Loucy (cell line): Measurements from ENCODE around the gene ANP32A.

Experiments used
- H2AFZ ChIP-seq: fragments of 200-600 bp; sonication (generic); 2 replicates; pipeline ENCODE4 v1.6.0; 2016; ENCODE audit warnings: antibody characterized with exemption, mild to moderate bottlenecking, low read length, moderate library complexity
- H3F3A ChIP-seq: fragments of 200-600 bp; 2 replicates; pipeline ENCODE4 v1.6.0; 2016; ENCODE audit warnings: antibody characterized with exemption, low read depth, mild to moderate bottlenecking
- H3K27me3 ChIP-seq: fragments of 200-600 bp; sonication (generic); 2 replicates; pipeline ENCODE4 v1.6.1; 2014; ENCODE audit warnings: low read length, mild to moderate bottlenecking; ENCODE audit not compliant: insufficient read depth, poor library complexity, severe bottlenecking
- H3K36me3 ChIP-seq: fragments of 200-600 bp; sonication (generic); 2 replicates; pipeline ENCODE4 v1.6.1; 2016; ENCODE audit warnings: low read length; ENCODE audit not compliant: insufficient read depth
- H3K4me1 ChIP-seq: fragments of 200-600 bp; sonication (generic); 2 replicates; pipeline ENCODE4 v1.5.1; 2014; ENCODE audit warnings: low read length, mild to moderate bottlenecking; ENCODE audit not compliant: insufficient read depth, poor library complexity, severe bottlenecking
- H3K4me2 ChIP-seq: fragments of 200-600 bp; sonication (generic); 2 replicates; pipeline ENCODE4 v1.6.0; 2014; ENCODE audit warnings: antibody characterized with exemption, low read length, low read depth, mild to moderate bottlenecking; ENCODE audit not compliant: poor library complexity, severe bottlenecking
- H3K4me3 ChIP-seq: fragments of 200-600 bp; sonication (generic); 2 replicates; pipeline ENCODE4 v1.5.1; 2014; ENCODE audit warnings: low read length, mild to moderate bottlenecking, mixed read lengths; ENCODE audit not compliant: poor library complexity, severe bottlenecking
- H3K79me2 ChIP-seq: fragments of 200-600 bp; sonication (generic); 2 replicates; pipeline ENCODE4 v1.6.1; 2014; ENCODE audit warnings: low read length; ENCODE audit not compliant: insufficient read depth
- H3K9ac ChIP-seq: fragments of 200-600 bp; sonication (generic); 2 replicates; pipeline ENCODE4 v1.6.0; 2014; ENCODE audit warnings: mild to moderate bottlenecking, low read depth, low read length, moderate library complexity; ENCODE audit not compliant: poor library complexity, severe bottlenecking
- H3K9me2 ChIP-seq: fragments of 200-600 bp; sonication (generic); replicated peaks from 2 replicates; pipeline ENCODE4 v1.6.1; 2016; ENCODE audit warnings: low read depth, low read length, mixed read lengths
- H3K9me3 ChIP-seq: fragments of 200-600 bp; sonication (generic); 2 replicates; pipeline ENCODE4 v1.6.1; 2014; ENCODE audit warnings: mild to moderate bottlenecking, antibody characterized with exemption, low read length, low read depth; ENCODE audit not compliant: insufficient read depth
- H4K20me1 ChIP-seq: fragments of 200-600 bp; sonication (generic); 2 replicates; pipeline ENCODE4 v1.6.0; 2014; ENCODE audit warnings: antibody characterized with exemption, low read length, mild to moderate bottlenecking; ENCODE audit not compliant: insufficient read depth, poor library complexity, severe bottlenecking
- EZH2phosphoT487 ChIP-seq: fragments of 200-600 bp; IDR thresholded peaks from 2 replicates; pipeline ENCODE4 v1.6.1; 2018; ENCODE audit warnings: antibody characterized with exemption, mild to moderate bottlenecking, moderate library complexity, borderline replicate concordance
- TF ChIP-seq, protein P1 (sequence below): fragments of 200-600 bp; sonication (generic); conservative IDR thresholded peaks from 2 replicates; pipeline ENCODE4 v1.5.1; 2014; ENCODE audit warnings: mild to moderate bottlenecking, antibody characterized with exemption, low read length

ANP32A gene

DNA sequence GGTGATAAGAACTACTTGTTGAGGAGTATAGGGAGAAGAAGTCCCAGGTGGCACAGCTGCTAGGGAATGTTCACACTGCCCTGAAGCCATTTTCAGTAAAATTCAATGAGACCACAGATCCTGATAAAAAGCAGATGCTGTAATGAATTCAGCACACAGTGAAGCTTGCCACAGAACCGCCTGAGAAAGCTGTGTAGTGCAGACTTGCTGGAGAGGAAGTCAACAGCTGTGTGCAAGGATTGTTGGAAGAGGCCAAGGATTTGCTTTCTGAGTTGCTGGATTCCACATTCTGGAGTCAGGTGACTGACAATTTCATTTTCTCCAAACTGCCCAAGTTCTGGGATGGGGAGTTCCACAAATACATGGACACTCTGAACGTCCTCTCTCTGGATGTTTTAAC lies 70.9 kb downstream of the ANP32A start:
- Histone ChIP-seq H3F3A (no peaks in the 10 kb centered on the region), H3K36me3 (no peaks in the 10 kb centered on the region)

DNA sequence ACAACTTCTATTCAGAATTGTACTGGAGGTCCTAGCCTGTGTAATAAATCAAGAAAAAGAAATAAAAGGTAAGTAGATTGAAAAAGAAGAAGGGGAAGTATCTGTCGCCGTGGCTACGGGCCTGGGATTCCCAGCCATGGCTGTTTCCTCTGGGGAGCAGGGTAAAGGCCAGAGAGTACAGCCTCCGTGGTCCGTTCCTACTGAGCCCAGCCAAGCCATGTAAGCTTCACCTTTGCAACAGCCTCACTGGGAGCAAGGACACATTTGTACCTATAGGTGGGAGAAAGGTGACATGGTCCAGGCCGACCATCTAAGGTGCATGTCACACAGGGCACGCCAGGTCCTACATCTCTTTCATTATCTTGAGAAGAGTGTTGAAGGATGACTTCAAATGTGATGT lies 71.3 kb downstream of the ANP32A start:
- no peak overlapping the region for H2AFZ ChIP-seq
- no peaks in the 10 kb centered on the region for H3F3A ChIP-seq
- H3K79me2 ChIP-seq, result no peaks in the 10 kb centered on the region
- no peaks in the 10 kb centered on the region for H3K4me1 ChIP-seq
- TF ChIP-seq, protein P1, sequence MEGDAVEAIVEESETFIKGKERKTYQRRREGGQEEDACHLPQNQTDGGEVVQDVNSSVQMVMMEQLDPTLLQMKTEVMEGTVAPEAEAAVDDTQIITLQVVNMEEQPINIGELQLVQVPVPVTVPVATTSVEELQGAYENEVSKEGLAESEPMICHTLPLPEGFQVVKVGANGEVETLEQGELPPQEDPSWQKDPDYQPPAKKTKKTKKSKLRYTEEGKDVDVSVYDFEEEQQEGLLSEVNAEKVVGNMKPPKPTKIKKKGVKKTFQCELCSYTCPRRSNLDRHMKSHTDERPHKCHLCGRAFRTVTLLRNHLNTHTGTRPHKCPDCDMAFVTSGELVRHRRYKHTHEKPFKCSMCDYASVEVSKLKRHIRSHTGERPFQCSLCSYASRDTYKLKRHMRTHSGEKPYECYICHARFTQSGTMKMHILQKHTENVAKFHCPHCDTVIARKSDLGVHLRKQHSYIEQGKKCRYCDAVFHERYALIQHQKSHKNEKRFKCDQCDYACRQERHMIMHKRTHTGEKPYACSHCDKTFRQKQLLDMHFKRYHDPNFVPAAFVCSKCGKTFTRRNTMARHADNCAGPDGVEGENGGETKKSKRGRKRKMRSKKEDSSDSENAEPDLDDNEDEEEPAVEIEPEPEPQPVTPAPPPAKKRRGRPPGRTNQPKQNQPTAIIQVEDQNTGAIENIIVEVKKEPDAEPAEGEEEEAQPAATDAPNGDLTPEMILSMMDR, result no peak
- TF ChIP-seq EZH2phosphoT487, result no peak
- no peaks in the 10 kb centered on the region for H3K36me3 ChIP-seq
- H3K4me3 ChIP-seq, result no peak overlapping the region
- H3K9me3 ChIP-seq, result no peaks in the 10 kb centered on the region
- H3K27me3 ChIP-seq, result no peaks in the 10 kb centered on the region
- H3K9ac ChIP-seq, result no peak overlapping the region
- no peaks in the 10 kb centered on the region for H3K9me2 ChIP-seq
- H3K4me2 ChIP-seq, result no peak overlapping the region
- no peaks in the 10 kb centered on the region for H4K20me1 ChIP-seq

More for the DNA sequence above, 70.9 kb downstream of the ANP32A start:
- Histone ChIP-seq H3K9ac (no peak overlapping the region), H3K4me3 (no peak overlapping the region), H3K27me3 (no peaks in the 10 kb centered on the region), H3K4me1 (no peaks in the 10 kb centered on the region), H4K20me1 (no peaks in the 10 kb centered on the region), H3K4me2 (no peak overlapping the region), H3K9me3 (no peaks in the 10 kb centered on the region), H3K79me2 (no peaks in the 10 kb centered on the region), H2AFZ (no peak overlapping the region), H3K9me2 (no peaks in the 10 kb centered on the region)
- no peak for TF ChIP-seq EZH2phosphoT487
- TF ChIP-seq, protein P1, result no peak

DNA sequence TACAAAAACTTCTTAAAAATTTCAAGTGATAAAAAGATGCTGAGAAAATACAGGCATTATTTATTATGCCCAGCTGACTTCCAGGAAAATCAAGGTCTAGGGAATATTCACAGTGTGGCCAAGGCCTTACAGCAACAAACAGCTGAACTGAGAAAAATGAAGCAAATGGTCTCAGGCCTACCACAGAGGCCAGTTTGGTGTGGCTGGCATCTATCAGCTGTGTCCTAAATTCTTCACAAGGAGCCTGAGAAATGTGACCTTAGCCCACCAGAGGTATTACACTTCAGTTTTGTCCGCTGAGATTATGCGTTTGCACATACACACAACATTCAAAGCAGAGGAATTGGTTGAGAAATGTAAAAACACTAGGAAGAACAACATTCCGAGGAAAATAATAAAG lies 77.4 kb downstream of the ANP32A start:
- Histone ChIP-seq H3F3A (no peaks in the 10 kb centered on the region), H3K9ac (no peak overlapping the region), H3K9me2 (no peaks in the 10 kb centered on the region), H3K36me3 (no peaks in the 10 kb centered on the region), H3K4me1 (no peaks in the 10 kb centered on the region), H2AFZ (no peak overlapping the region), H3K79me2 (no peaks in the 10 kb centered on the region), H3K4me3 (no peak overlapping the region), H3K4me2 (no peak overlapping the region), H4K20me1 (no peaks in the 10 kb centered on the region), H3K27me3 (no peaks in the 10 kb centered on the region), H3K9me3 (no peaks in the 10 kb centered on the region)
- TF ChIP-seq, protein P1, result no peak
- TF ChIP-seq EZH2phosphoT487, result no peak
